ENCODE results near the gene TUBA4B. TPM values are rescaled to one million over a fixed set of nuclear protein-coding genes. Genes with fewer than 3 reads are reported as not detected.
A peak's percentile ranks its signal among the peaks of the same experiment; 100 is the strongest.

Gene TUBA4B
- total RNA-seq, 2 donors from 2014 or later, result not detected

DNA sequence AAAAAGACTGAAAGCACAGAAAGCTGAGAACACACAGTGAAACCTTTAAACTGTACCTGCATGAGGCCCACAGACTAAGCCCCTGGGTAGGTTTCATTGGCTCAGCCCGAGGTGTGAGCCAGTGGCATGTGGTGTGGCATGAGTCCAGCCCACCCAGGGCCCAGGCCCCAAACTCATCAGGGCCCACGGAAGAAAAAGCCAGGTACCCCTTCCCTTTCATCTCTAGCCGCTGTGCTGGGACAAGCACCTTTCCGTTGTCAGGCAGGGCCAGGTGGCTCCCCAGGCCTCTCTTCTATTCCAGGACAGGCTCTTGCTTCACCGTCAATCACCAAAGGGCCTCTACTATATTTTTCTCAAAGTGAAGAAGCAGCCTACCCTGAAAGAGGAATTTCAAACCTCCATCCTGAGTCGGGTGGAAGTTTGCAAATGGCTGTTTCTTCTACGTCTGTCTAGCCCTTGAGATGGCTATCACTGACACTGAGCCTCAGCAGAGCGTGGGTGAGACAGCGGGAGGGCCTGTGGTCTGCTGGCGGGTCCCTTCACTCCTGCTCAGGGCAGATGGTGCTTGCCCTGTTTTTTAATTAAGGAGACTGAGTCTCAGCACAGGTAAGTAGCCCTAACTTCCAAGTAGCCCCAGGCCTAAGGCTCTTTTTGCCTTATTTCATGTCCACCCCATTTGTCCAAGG, 34.7 kb downstream of the TUBA4B start:
- no peaks in the 10 kb centered on the region for H3K9me3 ChIP-seq
- no peaks in the 10 kb centered on the region for H3K4me1 ChIP-seq
- peaks cover 0 to 13% of the 10 kb centered on the region in 2 donors for H3K36me3 ChIP-seq (replicated peaks in 1 of 2; ENCODE audit: insufficient read depth in 1 of 2, low read depth in 2 of 2)
- ATAC-seq (no peak), DNase-seq (no peak)
- TF ChIP-seq CTCF (IDR thresholded peaks at IDR 0.05) (no peak), POLR2A (IDR thresholded peaks at IDR 0.05) (no peak)
- no peak overlapping the region for H3K27ac ChIP-seq
- no peaks in the 10 kb centered on the region for H3K27me3 ChIP-seq
- 68 to 79% methylated on average over 8 to 10 of the region's 10 CpGs for WGBS, 2 donors
- no peak overlapping the region for H3K4me3 ChIP-seq
- intact Hi-C loops (cut with DNase I), result loop anchor here (5.0 kb wide), 1 partner anchor 115 kb away; the partner anchor contains the start of gene SLC23A3

DNA sequence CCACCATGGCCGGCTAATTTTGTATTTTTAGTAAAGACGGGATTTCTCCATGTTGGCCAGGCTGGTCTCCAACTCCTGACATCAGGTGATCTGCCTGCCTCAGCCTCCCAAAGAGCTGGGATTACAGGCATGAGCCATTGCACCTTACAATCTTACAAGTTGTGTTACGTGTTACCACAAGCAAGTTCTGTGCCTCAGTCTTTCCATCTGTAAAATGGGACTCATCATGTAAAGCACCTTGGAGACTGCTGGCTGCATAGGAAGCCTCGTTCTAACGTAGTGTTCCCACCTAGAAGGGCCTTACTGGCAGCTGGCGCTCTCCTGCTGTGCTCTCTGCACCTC, 36.1 kb downstream of the TUBA4B start:
- ATAC-seq (no peak), DNase-seq (no peak)
- WGBS, 2 donors, result 69 to 81% methylated on average over 6 of the region's 6 CpGs
- H3K36me3 ChIP-seq (replicated peaks in 1 of 2; ENCODE audit: insufficient read depth in 1 of 2, low read depth in 2 of 2), result peaks cover 0 to 7% of the 10 kb centered on the region in 2 donors
- H3K9me3 ChIP-seq, result no peaks in the 10 kb centered on the region
- peaks cover 2% of the 10 kb centered on the region for H3K4me1 ChIP-seq
- H3K27ac ChIP-seq, result no peak overlapping the region
- H3K4me3 ChIP-seq, result no peak overlapping the region
- H3K27me3 ChIP-seq, result no peaks in the 10 kb centered on the region
- no peak for TF ChIP-seq CTCF (IDR thresholded peaks at IDR 0.05)
- no peak for TF ChIP-seq POLR2A (IDR thresholded peaks at IDR 0.05)
- intact Hi-C loops (cut with DNase I), result loop anchor here (5.0 kb wide), 1 partner anchor 117 kb away; the partner anchor contains the start of gene SLC23A3

GRCh38 chr2:219289537-219290361, 36.7 kb downstream of the TUBA4B start:
- TF ChIP-seq CTCF (IDR thresholded peaks at IDR 0.05) (no peak), POLR2A (IDR thresholded peaks at IDR 0.05) (no peak)
- DNase-seq (peak; percentile 35 to 58 (median 42)), ATAC-seq (peak; percentile 41)
- no peak overlapping the region for H3K4me3 ChIP-seq
- H3K27ac ChIP-seq, result no peak overlapping the region
- intact Hi-C loops (cut with DNase I), result loop anchor here (5.0 kb wide), 1 partner anchor 117 kb away; the partner anchor contains the start of gene SLC23A3
- no peaks in the 10 kb centered on the region for H3K9me3 ChIP-seq
- WGBS, 2 donors, result 54 to 59% methylated on average over 15 to 16 of the region's 16 CpGs
- H3K27me3 ChIP-seq, result no peaks in the 10 kb centered on the region
- peaks cover 7% of the 10 kb centered on the region for H3K4me1 ChIP-seq
- peaks cover 0 to 2% of the 10 kb centered on the region in 2 donors for H3K36me3 ChIP-seq (replicated peaks in 1 of 2; ENCODE audit: insufficient read depth in 1 of 2, low read depth in 2 of 2)

DNA sequence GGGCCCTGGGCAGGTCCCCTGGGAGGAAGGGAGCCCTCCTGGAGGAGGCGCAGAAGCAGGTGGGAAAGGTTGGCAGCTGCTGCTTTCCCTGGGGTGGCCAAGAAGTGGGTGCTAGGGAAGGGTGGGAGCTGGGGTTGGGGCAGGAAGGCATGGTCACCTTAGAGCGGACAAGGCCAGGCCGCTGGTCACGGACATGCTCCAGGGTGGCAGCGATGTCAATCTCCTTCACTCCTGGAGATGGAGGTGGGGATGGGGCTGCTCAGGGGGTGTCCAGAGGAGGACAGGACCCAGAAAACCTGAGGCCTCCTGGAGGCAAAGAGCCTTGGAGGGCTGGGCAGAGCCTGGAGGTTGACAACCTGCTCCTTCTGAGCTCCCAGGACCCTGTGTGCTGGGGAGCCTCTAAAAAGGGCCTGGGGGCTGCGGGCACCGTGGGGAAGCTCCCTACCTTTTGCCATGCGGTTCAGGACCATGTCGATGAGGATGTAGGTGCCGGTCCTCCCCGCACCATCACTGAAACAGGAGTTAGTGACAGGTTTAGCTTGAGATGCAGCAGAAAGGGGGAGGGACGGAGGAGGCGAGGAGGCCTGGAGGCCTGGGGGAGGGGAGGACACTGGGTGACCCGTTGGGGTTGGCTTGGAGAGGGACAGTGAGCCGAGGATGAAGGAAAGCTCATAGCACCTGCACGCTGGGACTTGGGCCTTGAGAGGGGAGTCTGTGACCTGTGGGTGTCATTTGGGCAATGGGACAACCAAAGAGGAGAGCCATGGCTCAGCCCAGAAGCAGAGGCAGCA, 37.5 kb downstream of the TUBA4B start:
- Histone ChIP-seq H3K27me3 (no peaks in the 10 kb centered on the region), H3K4me1 (peaks cover 11% of the 10 kb centered on the region), H3K36me3 (replicated peaks in 1 of 2; ENCODE audit: insufficient read depth in 1 of 2, low read depth in 2 of 2) (no peaks in the 10 kb centered on the region), H3K9me3 (no peaks in the 10 kb centered on the region), H3K4me3 (no peak overlapping the region), H3K27ac (no peak overlapping the region)
- DNase-seq, result no peak
- 76 to 77% methylated on average over 16 of the region's 16 CpGs for WGBS, 2 donors
- TF ChIP-seq POLR2A (IDR thresholded peaks at IDR 0.05), result no peak
- no peak for TF ChIP-seq CTCF (IDR thresholded peaks at IDR 0.05)
- no peak for ATAC-seq
- intact Hi-C loops (cut with DNase I), result no loop called here

Measured in body of pancreas (tissue), 4 donors.